ENCODE results near the gene CEP120. TPM values are rescaled to one million over a fixed set of nuclear protein-coding genes. Genes with fewer than 3 reads are reported as not detected.
"Not testable (repeated sequence)": the region's sequence is repeated elsewhere in the genome, so short reads cannot be mapped to it uniquely, and the experiment has no call there.

Gene CEP120
- total RNA-seq, 2 donors from 2014 or later: 35.8 to 41.0 TPM

DNA sequence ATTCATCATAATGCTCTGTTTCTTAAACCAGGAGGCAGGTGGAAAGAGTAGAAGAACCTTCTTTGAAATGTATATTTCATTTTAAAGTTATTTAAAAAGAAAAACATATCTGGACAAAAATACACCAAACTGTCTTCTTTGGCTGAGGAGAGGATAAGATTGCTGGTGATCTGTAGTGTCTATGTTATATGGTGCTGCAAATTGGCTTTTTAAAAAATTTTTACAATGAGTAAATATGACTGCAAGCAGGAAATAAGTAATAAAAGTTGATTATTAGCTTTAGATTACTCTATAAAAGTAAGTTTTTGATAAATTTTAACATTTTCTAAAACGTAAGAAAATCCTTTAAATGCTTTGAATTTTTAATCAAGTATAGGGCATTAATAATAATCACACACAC lies 64.9 kb downstream of the CEP120 start:
- Mint-ChIP-seq H3K4me3 (no peak overlapping the region), H3K9me3 (no peaks in the 10 kb centered on the region), H3K27ac (no peak overlapping the region), H3K36me3 (peaks cover 37% of the 10 kb centered on the region), H3K27me3 (no peaks in the 10 kb centered on the region), H3K4me1 (ENCODE audit: low read depth in 2 of 2) (no peaks in the 10 kb centered on the region)
- ATAC-seq (no peak), DNase-seq (ENCODE audit: low spot score) (no peak)

DNA sequence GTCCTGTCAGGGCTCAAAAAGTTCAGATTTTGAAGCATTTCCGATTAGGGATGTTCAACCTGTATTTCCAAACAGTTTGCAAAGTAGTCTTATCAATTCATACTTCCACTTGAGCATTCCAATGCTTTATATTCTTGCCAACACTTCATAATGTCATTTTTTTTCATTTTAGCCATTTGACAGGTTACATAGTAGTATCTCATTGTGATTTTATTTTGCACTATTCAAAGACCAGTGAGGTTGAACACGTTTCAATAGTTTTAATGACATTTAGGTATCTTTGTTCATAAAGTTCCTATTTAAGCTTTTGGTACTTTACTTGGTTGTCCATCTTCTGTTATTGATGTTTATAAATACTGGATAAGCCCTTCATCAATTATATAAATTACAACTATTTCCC lies 71.4 kb downstream of the CEP120 start:
- no peak overlapping the region for H3K4me3 Mint-ChIP-seq
- no peak overlapping the region for H3K27ac Mint-ChIP-seq
- H3K27me3 Mint-ChIP-seq: no peaks in the 10 kb centered on the region
- H3K36me3 Mint-ChIP-seq: peaks cover 7% of the 10 kb centered on the region
- no peaks in the 10 kb centered on the region for H3K9me3 Mint-ChIP-seq
- DNase-seq (ENCODE audit: low spot score) (no peak), ATAC-seq (no peak)
- H3K4me1 Mint-ChIP-seq (ENCODE audit: low read depth in 2 of 2): no peaks in the 10 kb centered on the region

DNA sequence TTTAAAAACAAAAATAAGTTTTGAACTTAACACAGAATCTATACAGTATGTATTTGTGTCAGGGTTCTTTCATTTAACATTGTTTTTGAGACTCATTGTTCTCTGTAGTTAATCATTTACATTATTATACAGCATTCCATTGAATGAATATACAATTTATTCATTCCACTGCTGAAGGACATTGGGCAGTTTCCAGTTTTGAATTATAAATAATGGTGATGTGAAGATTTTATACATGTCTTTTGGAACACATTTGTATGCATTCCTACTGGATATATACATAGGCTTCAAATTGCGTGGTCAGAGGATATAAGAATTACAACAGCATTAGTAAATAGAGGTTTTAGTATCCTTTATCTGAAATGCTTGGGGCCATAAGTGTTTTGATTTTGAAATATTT lies 72.0 kb downstream of the CEP120 start:
- no peaks in the 10 kb centered on the region for H3K4me1 Mint-ChIP-seq (ENCODE audit: low read depth in 2 of 2)
- no peak overlapping the region for H3K27ac Mint-ChIP-seq
- H3K36me3 Mint-ChIP-seq: peaks cover 9% of the 10 kb centered on the region

DNA sequence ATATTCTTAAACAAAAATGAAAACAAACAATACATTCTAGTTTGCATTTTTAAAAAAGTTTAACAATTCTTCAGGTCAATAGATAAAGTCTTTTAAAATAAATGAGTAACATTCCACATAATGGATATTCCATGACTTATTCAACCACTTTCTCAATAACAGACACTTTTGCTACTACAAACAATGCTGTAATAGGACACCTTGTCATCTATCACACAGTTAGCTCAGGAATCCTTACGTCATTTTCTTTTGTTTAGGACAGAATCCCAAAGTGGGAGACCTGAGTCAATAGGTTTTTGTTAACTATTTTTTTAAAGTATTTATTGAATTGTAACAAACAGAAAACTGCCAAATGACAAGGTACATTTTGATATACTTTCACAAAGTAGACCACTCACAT lies 72.5 kb downstream of the CEP120 start:
- H3K4me3 Mint-ChIP-seq: no peak overlapping the region
- DNase-seq (ENCODE audit: low spot score): no peak
- no peaks in the 10 kb centered on the region for H3K4me1 Mint-ChIP-seq (ENCODE audit: low read depth in 2 of 2)
- ATAC-seq: no peak
- no peaks in the 10 kb centered on the region for H3K27me3 Mint-ChIP-seq
- H3K9me3 Mint-ChIP-seq: no peaks in the 10 kb centered on the region
- H3K27ac Mint-ChIP-seq: no peak overlapping the region
- peaks cover 5% of the 10 kb centered on the region for H3K36me3 Mint-ChIP-seq

More for the DNA sequence above, 72.0 kb downstream of the CEP120 start:
- no peak overlapping the region for H3K4me3 Mint-ChIP-seq
- no peaks in the 10 kb centered on the region for H3K9me3 Mint-ChIP-seq
- H3K27me3 Mint-ChIP-seq: no peaks in the 10 kb centered on the region
- ATAC-seq: no peak
- DNase-seq (ENCODE audit: low spot score): no peak

DNA sequence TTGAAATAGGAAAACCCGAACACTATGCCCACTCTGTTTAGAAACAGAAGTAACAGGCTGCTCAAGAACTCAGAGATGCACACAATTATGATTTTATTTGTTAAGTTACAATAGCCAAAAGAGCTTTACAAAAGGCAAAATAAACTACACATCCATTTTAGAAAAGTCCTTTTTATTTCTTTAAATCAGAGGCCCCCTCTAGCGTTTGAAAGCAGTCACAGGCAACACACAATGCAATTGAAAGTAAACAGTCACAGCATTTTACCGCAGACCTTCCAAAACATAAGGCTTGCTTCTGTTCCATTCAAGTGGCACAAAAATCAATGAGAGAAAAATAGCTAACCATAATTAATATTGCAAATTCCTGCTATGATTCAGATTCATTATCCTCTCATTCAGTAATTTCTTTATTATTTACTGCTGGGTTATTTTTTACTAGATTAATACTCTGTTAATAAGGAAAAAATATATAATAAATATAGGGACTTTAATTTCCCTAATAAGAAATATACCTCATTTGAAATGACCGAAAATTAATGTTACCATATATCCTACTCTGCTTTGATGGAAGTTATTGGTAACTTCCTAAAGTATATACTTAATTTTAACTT lies 78.3 kb downstream of the CEP120 start:
- DNase-seq (ENCODE audit: low spot score) (no peak), ATAC-seq (no peak)
- Mint-ChIP-seq H3K27ac (no peak overlapping the region), H3K4me3 (no peak overlapping the region), H3K4me1 (ENCODE audit: low read depth in 2 of 2) (no peaks in the 10 kb centered on the region), H3K9me3 (no peaks in the 10 kb centered on the region), H3K27me3 (no peaks in the 10 kb centered on the region), H3K36me3 (peaks cover 5% of the 10 kb centered on the region)

DNA sequence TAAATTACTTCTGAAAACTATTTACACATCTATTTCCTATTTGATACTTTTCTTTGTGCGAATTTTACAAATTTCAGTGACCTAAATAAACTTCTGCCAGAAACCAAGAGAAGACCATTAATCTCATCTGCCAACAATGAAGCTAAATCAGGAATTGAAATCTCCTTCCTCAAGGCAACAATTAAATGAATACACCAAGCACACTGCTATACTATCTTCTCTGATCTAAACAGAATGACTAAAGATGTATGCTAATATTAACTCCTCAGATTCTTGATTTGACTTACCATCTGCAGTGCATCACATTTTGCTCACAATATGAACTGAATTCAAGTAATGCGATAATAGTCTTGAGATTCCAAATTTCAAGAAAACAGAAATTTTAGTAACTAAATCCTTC lies 82.3 kb downstream of the CEP120 start:
- ATAC-seq (no peak), DNase-seq (ENCODE audit: low spot score) (no peak)
- H3K4me3 Mint-ChIP-seq: no peak overlapping the region
- H3K4me1 Mint-ChIP-seq (ENCODE audit: low read depth in 2 of 2): no peaks in the 10 kb centered on the region
- no peaks in the 10 kb centered on the region for H3K36me3 Mint-ChIP-seq
- no peak overlapping the region for H3K27ac Mint-ChIP-seq
- no peaks in the 10 kb centered on the region for H3K9me3 Mint-ChIP-seq
- no peaks in the 10 kb centered on the region for H3K27me3 Mint-ChIP-seq

DNA sequence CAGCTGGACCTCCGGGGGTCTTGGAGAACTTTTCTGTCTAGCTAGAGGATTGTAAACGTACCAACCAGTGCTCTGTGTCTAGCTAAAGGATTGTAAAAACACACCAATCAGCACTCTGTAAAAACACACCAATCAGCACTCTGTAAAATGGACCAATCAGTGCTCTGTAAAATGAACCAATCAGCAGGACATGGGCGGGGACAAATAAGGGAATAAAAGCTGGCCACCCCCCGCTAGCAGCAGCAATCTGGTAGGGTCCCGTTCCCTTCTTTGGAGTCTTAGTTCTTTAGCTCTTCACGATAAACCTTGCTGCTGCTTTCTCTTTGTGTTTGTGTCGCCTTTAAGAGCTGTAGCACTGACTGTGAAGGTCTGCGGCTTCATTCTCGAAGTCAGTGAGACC lies 114.8 kb downstream of the CEP120 start:
- H3K36me3 Mint-ChIP-seq; DNase-seq (ENCODE audit: low spot score); ATAC-seq; H3K27me3 Mint-ChIP-seq; H3K27ac Mint-ChIP-seq; H3K4me3 Mint-ChIP-seq; H3K4me1 Mint-ChIP-seq (ENCODE audit: low read depth in 2 of 2); H3K9me3 Mint-ChIP-seq: not testable (repeated sequence)

DNA sequence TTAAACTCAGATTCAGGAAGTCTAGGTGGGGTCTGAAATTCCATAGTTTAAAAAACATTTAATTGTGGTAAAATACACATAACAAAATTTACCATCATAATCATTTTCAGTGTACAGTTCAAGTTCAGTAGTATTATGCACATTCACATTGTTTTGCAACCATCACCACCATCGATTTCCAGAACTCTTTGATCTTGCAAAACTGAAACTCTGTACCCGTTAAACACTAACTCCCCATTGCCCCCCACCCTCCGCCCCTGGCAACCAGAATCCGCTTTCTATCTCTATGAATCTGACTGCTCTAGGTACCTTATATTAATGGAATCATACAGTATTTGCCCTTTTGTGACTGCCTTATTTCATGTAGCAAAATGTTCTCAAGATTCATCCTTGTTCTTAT lies 117.5 kb downstream of the CEP120 start:
- DNase-seq (ENCODE audit: low spot score) (no peak), ATAC-seq (no peak)
- Mint-ChIP-seq H3K4me3 (no peak overlapping the region), H3K27ac (no peak overlapping the region), H3K9me3 (no peaks in the 10 kb centered on the region), H3K27me3 (peaks cover 2 to 14% of the 10 kb centered on the region in 2 donors), H3K4me1 (ENCODE audit: low read depth in 2 of 2) (no peaks in the 10 kb centered on the region), H3K36me3 (no peaks in the 10 kb centered on the region)

DNA sequence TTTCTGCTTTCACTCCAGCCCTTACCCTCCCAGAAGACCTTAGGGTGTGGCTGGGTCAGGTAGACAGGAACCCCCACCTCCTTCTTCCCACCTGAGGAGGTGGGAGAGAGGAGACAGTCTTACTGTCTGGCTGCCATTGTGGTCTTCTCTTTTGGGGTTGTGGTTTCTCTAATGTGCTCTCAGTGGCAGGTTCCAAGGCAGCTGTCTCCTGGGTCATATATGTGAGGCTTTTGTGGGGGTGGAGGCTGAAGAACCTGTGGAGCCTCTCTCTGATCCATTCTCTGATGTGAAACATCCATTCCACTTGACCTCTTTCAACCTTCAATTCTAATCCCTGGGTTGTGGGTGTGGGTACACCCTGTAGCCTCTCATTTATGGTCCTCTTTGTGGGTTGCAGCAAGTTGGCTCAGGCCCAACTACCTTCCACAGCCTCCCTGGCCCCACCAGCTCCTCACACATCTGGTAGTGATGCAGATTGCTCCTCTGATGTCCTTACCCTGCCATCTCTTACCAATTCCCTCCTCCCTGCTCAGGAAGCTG lies 118.4 kb downstream of the CEP120 start:
- Mint-ChIP-seq H3K27ac (no peak overlapping the region), H3K27me3 (peaks cover 0 to 23% of the 10 kb centered on the region in 2 donors), H3K9me3 (peaks cover 3% of the 10 kb centered on the region), H3K36me3 (no peaks in the 10 kb centered on the region), H3K4me1 (ENCODE audit: low read depth in 2 of 2) (no peaks in the 10 kb centered on the region), H3K4me3 (no peak overlapping the region)
- no peak for DNase-seq (ENCODE audit: low spot score)
- no peak for ATAC-seq

DNA sequence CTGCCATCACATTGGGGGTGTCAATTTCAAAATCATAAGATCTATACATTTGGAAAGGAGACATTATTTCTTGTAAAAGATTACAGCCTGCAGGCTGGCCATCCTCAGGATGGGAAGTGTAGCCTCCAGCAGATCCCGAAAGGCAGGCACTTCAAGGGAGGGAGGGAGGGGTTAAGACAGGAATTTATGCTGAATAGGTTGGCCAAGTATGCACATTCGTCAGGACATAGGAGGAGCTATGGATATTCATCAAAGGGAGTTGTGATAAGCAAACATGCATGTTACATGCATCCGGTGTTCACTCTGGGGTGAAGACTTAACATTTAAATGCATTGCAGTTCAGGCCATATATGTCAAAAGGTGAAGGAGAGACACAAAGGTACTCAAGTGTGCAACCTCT lies 119.4 kb downstream of the CEP120 start:
- peak in 1 of 2 donors; percentile 48 for ATAC-seq
- peaks cover 3% of the 10 kb centered on the region for H3K9me3 Mint-ChIP-seq

DNA sequence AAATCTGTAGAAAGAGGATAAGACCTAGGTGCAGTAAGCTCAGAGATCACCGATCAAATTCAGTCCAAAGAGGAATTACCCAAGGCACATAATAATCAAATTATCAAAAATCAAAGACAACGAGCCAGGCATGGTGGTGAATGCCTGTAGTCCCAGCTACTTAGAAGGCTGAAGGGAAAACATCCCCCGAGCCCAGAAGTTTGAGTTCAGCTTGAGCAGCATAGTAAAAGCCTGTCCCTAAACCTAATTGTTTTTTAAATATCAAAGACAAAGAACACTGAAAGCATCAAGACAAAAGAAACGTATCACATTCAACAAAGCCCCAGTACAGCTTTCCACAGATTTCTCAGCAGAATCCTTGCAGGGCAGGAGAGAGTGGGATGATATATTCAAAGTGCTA lies 122.9 kb downstream of the CEP120 start:
- peaks cover 0 to 37% of the 10 kb centered on the region in 2 donors for H3K27me3 Mint-ChIP-seq
- ATAC-seq: no peak
- no peaks in the 10 kb centered on the region for H3K4me1 Mint-ChIP-seq (ENCODE audit: low read depth in 2 of 2)
- no peak for DNase-seq (ENCODE audit: low spot score)
- no peak overlapping the region for H3K4me3 Mint-ChIP-seq
- H3K36me3 Mint-ChIP-seq: no peaks in the 10 kb centered on the region
- H3K9me3 Mint-ChIP-seq: peaks cover 3% of the 10 kb centered on the region
- H3K27ac Mint-ChIP-seq: no peak overlapping the region

More for the DNA sequence above, 119.4 kb downstream of the CEP120 start:
- no peaks in the 10 kb centered on the region for H3K4me1 Mint-ChIP-seq (ENCODE audit: low read depth in 2 of 2)
- peaks cover 0 to 27% of the 10 kb centered on the region in 2 donors for H3K27me3 Mint-ChIP-seq
- H3K36me3 Mint-ChIP-seq: no peaks in the 10 kb centered on the region
- H3K27ac Mint-ChIP-seq: no peak overlapping the region
- no peak for DNase-seq (ENCODE audit: low spot score)
- no peak overlapping the region for H3K4me3 Mint-ChIP-seq

DNA sequence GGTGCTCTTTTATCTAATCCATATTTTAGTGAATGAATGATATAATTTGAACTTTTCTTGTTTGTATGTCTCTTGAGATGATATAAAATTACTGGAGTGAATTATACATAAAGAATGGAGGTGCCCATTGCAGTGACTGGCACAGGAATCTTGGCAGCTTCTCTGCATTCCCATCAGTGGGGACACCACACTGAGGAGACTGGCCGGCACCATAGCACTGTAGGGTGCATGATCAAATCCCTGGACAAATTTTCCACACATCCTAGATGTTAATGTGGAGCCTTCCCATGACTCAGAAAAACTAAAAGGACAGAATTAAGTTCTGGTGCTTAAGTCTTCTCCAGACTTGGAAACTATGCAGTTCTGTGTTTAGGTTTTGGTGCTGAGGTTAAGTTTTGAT lies 124.1 kb downstream of the CEP120 start:
- no peaks in the 10 kb centered on the region for H3K36me3 Mint-ChIP-seq
- peaks cover 0 to 37% of the 10 kb centered on the region in 2 donors for H3K27me3 Mint-ChIP-seq
- ATAC-seq (no peak), DNase-seq (ENCODE audit: low spot score) (no peak)
- H3K4me1 Mint-ChIP-seq (ENCODE audit: low read depth in 2 of 2): no peaks in the 10 kb centered on the region
- no peak overlapping the region for H3K27ac Mint-ChIP-seq
- no peak overlapping the region for H3K4me3 Mint-ChIP-seq
- peaks cover 3% of the 10 kb centered on the region for H3K9me3 Mint-ChIP-seq

DNA sequence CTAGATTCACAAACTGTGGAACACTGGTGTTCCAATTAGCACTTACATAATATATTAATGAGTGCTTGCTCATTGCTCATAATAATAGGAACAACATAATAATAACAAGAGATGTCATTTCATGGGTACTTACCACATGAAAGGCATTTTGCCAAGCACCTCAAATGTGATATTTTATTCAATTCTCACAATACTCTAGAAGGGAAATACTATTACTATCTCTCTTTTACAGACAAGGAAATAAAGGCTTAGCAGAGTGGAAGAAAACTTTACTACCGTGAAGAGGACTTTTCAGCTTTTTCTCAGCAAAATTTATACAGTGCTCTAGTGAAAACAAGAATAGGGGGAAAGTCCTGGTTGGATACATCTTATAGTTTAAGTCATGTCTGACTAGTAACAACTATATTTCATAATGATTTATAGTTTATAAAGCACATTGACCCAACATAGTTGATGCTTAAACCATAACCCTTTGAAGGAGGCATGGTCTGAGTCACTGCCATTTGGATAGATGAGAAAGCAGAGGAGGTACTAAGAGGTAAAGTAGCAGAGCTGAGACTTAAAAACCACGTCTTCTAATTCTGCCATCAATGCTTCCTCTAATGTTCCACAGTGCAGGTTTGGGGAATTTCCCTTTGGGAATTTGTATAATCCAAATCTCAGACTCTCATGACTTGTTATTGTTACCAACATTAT lies 124.7 kb downstream of the CEP120 start:
- H3K27ac Mint-ChIP-seq: no peak overlapping the region
- no peak overlapping the region for H3K4me3 Mint-ChIP-seq
- H3K4me1 Mint-ChIP-seq (ENCODE audit: low read depth in 2 of 2): no peaks in the 10 kb centered on the region
- H3K9me3 Mint-ChIP-seq: peaks cover 3% of the 10 kb centered on the region
- DNase-seq (ENCODE audit: low spot score) (no peak), ATAC-seq (no peak)
- H3K36me3 Mint-ChIP-seq: no peaks in the 10 kb centered on the region
- peaks cover 0 to 37% of the 10 kb centered on the region in 2 donors for H3K27me3 Mint-ChIP-seq

DNA sequence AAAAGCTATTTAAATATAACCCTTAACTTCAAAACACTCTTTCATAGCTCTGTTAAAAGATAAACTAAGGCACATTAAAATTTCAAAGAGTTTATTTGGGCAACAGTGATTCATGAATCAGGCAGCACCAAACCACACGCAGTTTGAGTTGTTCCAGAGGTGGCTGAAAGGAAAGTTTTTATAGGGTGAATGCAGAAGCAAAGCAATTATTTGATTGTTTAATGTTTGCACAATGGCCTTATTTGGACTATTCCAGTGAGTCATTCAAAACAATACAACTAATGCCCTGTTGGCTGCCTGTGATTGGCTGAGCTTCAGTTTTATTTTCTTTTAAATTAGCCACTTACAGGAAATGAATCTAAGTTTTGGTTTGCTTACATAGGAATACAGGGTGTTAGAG lies 125.3 kb downstream of the CEP120 start:
- ATAC-seq: no peak
- no peak overlapping the region for H3K27ac Mint-ChIP-seq

More for the DNA sequence above, 125.3 kb downstream of the CEP120 start:
- H3K4me3 Mint-ChIP-seq: no peak overlapping the region
- no peak for DNase-seq (ENCODE audit: low spot score)
- H3K27me3 Mint-ChIP-seq: peaks cover 0 to 37% of the 10 kb centered on the region in 2 donors
- no peaks in the 10 kb centered on the region for H3K4me1 Mint-ChIP-seq (ENCODE audit: low read depth in 2 of 2)
- H3K9me3 Mint-ChIP-seq: peaks cover 3% of the 10 kb centered on the region
- no peaks in the 10 kb centered on the region for H3K36me3 Mint-ChIP-seq

All from natural killer cell treated with Interleukin-12 subunit alpha and Interleukin-12 subunit beta and Interleukin-15 and Interleukin-18, amount 100 ng/mL, for 72 hours (primary cell).